Measurements from ENCODE around the gene BUB1B.
"Not testable (repeated sequence)": the region's sequence is repeated elsewhere in the genome, so short reads cannot be mapped to it uniquely, and the experiment has no call there.

Gene BUB1B

GRCh38 chr15:40160689-40161688 lies at the start of gene BUB1B:
TSS of gene BUB1B (plus strand) at chr15:40161069. CDS start at chr15:40161221, 152 bp downstream.
- peak; percentile 94 for DNase-seq

GRCh38 chr15:40111888-40112287 lies 49.0 kb upstream of the BUB1B start:
- DNase-seq = no peak

- no peak for DNase-seq
Measured at GRCh38 chr15:40112789-40113188, 48.1 kb upstream of the BUB1B start.

- DNase-seq = no peak
Measured at GRCh38 chr15:40114218-40114617, 46.7 kb upstream of the BUB1B start.

GRCh38 chr15:40115106-40115505 lies 45.8 kb upstream of the BUB1B start:
- DNase-seq = not testable (repeated sequence)

GRCh38 chr15:40115670-40116093 lies 45.2 kb upstream of the BUB1B start:
- DNase-seq = peak; percentile 47

- no peak for DNase-seq
Measured at GRCh38 chr15:40118473-40118872, 42.4 kb upstream of the BUB1B start.

GRCh38 chr15:40121911-40122638 lies 38.8 kb upstream of the BUB1B start:
- no peak for DNase-seq

GRCh38 chr15:40122989-40123388 lies 37.9 kb upstream of the BUB1B start:
- not testable (repeated sequence) for DNase-seq

GRCh38 chr15:40123863-40124262 lies 37.0 kb upstream of the BUB1B start:
- not testable (repeated sequence) for DNase-seq

- not testable (repeated sequence) for DNase-seq
Measured at GRCh38 chr15:40124333-40124732, 36.5 kb upstream of the BUB1B start.

GRCh38 chr15:40124807-40125285 lies 36.0 kb upstream of the BUB1B start:
- peak; percentile 1 for DNase-seq

GRCh38 chr15:40125950-40126349 lies 34.9 kb upstream of the BUB1B start:
- DNase-seq = no peak

- no peak for DNase-seq
Measured at GRCh38 chr15:40128766-40129660, 31.9 kb upstream of the BUB1B start.

- no peak for DNase-seq
Measured at GRCh38 chr15:40130118-40130517, 30.8 kb upstream of the BUB1B start.

GRCh38 chr15:40130799-40131502 lies 29.9 kb upstream of the BUB1B start:
- no peak for DNase-seq

- DNase-seq = no peak
Measured at GRCh38 chr15:40133544-40133943, 27.3 kb upstream of the BUB1B start.

- DNase-seq = no peak
Measured at GRCh38 chr15:40134885-40135284, 26.0 kb upstream of the BUB1B start.

GRCh38 chr15:40135846-40136450 lies 24.9 kb upstream of the BUB1B start:
- DNase-seq = not testable (repeated sequence)

- no peak for DNase-seq
Measured at GRCh38 chr15:40136470-40137302, 24.2 kb upstream of the BUB1B start.

All from activated naive CD4-positive, alpha-beta T cell treated with Interleukin-2 at 50 U/mL for 16 hours (primary cell).